Activated CD4-positive, alpha-beta T cell treated with anti-CD3 and anti-CD28 coated beads, Interleukin-2, Interleukin-4, amounts not matched to agents 100 ng/mL and 50 ng/mL, durations not matched to agents 16 hours and 8 hours (primary cell): ENCODE results near the gene WDR7.
A peak's percentile ranks its signal among the peaks of the same experiment; 100 is the strongest.

Experiments
- DNase-seq: peaks from one replicate; pipeline ENCODE4 v3.0.0-alpha.2; 2020; ENCODE audit warnings: low spot score

Gene WDR7

GRCh38 chr18:56889621-56890020, 238.5 kb downstream of the WDR7 start:
- no peak for DNase-seq

- no peak for DNase-seq
Observed at GRCh38 chr18:56890632-56891031, 239.5 kb downstream of the WDR7 start.

DNA sequence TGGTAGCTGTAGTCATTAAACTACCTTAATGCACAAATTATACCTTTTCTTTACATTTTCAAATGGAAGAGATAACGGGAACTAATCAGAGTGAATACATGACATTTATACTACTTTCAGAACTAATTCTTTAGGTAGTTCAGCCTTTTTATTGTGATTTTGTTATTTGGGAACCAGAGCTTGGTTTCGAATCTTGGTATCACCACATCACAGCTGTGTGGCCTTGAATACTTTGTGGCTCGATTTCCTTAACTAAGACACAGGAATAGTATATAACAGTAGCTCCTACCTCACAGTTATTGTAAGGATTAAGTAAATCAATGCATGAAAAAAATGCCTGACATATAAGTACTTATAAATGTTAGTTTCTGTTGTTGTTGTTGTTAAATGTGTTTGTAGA, 240.0 kb downstream of the WDR7 start:
- no peak for DNase-seq

GRCh38 chr18:56891870-56892269, 240.7 kb downstream of the WDR7 start:
- no peak for DNase-seq

- no peak for DNase-seq
Observed at GRCh38 chr18:56897122-56897521, 246.0 kb downstream of the WDR7 start.

- no peak for DNase-seq
Observed at GRCh38 chr18:56899660-56900059, 248.5 kb downstream of the WDR7 start.

DNA sequence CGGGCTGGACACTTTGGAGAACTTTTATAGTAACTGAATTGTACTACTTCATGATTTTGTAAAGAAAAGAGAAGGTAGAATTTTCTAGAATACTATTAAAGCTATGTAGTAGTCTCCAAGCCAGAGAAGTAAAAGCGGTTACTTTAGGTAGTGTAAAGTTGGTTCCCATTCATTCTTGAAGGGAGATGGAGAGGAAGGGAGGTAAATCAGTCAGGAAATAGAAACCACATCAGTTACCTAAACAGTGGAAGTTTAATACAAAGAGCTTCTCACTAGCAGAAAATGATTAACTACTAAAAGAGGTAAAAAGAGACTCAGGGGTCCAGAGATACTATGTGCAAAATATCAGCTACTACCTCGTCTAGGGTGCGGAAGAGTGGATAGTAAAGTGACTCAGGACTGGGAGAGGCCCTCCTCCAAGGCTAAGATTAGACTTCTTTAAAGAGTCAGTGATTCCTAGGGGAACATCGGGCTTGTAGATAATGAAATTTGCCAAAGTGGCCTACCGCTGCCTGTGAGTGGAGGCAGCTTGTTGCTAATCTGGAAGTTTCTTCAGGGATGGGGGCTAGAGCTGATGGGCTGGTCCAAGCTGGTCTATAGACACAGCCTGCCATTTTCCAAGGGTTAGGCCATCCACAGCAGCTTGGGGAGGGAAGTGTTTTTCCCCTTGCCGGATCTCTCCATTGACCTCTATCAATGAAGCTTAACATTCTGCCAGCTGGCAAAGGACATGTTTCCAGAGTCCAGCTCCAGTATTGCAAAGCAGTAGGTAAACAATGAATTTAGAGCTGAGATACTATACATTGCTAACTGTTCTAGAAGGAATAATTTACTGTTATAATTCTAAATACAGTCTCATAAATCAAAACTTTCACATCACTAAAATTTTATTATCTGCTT, 249.3 kb downstream of the WDR7 start:
- no peak for DNase-seq

DNA sequence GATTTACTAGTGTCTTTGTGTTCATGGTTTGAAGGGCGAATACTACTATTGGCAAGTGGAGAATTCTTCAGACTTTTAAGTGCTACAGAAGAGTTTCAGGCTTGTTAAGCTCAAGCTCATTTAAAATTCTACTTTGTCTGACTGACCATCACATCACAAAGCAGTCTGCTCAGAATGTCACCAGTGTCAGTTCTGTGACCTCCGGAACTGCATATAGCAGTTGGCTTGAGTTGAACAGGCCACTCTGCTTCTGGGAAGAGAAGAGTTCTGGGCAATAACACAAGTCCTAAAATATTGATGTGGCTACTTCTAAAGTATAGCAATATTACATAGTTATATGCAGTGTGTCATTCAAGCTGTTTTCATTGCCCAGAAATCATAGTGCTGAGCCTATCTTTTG, 250.8 kb downstream of the WDR7 start:
- DNase-seq: no peak

DNA sequence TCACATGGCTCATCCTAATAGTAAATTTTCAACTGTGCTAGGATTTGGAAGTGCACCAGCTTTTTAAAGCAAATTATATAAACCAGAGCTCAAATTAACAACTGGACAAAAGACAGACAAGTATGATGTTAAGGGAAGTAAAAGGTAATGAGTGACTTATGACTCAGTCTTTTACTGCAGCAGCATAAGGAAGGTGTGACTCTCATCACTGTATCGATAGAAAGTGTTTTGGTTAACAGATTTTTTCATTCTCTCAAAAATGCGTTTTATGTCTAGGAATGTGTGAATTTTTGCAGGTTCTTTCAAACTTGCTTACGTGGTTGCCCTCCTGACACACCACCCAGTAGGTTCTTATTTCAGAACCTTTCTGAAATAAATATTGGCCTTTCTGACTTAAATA, 251.5 kb downstream of the WDR7 start:
- DNase-seq: no peak

DNA sequence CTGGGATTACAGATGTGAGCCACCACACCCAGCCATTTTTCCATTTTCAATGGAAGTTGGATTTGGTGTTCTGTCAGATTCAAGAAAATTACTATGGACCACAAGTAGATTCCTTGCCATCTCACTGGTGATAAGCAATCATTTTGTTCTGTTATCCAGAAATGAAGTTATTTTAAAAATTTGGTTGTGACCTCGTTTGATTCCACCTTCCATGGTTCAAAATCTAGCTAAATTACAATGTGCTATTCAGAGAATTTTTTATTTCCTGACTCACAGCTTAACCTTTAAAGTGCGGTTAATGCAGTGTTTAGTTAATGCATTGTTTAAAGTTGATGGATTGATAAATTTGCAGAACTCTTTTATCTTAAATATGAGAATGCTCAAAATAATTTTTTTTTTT, 252.5 kb downstream of the WDR7 start:
- DNase-seq: no peak

GRCh38 chr18:56907771-56908170, 256.6 kb downstream of the WDR7 start:
- DNase-seq: no peak

GRCh38 chr18:56910237-56910636, 259.1 kb downstream of the WDR7 start:
- peak; percentile 11 for DNase-seq

DNA sequence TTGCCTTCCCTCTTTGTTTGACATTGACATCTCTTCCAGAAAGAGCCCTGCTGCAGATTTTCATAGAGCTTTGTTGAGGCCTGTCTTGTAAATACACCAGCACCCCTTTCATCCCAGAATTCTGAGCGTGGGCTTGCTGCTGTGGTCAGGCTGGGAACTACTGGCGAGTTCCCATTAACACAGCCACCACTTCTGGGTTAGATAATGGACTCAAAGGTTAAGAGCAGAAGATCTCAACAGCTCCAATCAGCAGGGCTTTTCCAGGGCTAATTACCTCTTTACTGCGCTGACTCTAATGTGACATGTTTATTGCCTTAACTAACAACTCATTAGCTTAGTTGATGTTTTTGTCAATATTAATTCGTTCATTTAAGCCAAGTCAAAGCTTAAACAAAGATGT, 259.8 kb downstream of the WDR7 start:
- no peak for DNase-seq

- DNase-seq: no peak
Observed at GRCh38 chr18:56913941-56914340, 262.8 kb downstream of the WDR7 start.

- no peak for DNase-seq
Observed at GRCh38 chr18:56919190-56919589, 268.0 kb downstream of the WDR7 start.

- peak; percentile 35 for DNase-seq
Observed at GRCh38 chr18:56921896-56922480, 270.8 kb downstream of the WDR7 start.

DNA sequence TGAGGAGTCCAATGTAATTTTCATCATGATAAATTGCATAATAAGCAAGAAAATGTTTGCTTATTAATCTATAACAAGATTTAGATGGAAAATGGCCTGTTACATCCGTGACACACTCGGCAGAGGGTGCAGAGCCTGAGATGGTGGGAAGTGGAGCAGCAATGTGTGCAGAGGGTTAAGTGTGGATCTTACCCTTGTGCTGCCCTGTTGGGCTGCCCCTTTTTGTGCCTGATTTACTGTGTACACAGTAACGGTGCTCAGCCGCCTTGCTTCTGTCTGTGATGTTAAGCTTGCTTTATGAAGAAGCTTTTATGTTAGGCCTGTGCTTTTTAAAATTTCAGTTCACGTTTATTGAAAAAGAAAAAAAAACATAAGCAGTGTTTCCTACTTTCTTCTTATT, 275.6 kb downstream of the WDR7 start:
- no peak for DNase-seq

- peak; percentile 72 for DNase-seq
Observed at GRCh38 chr18:56927786-56928185, 276.6 kb downstream of the WDR7 start.

DNA sequence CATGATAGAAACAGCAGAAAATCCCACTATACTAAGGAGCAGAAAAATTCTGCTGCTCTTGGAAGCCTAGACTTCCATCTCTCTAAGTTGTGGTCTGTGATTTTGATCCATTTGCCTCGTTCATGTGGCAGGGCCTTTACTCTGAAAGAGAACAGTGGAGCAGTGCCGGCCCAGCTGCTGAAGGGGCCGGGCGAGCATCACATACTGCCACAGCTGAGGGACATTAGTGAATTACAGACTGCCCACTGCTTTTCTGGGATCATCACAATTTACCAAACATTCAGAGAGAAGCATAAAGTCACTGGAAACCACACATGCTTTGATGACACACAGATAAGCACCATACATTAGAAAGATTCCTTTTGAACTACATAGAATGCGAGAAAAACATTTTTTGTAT, 278.7 kb downstream of the WDR7 start:
- DNase-seq: no peak

- DNase-seq: peak; percentile 9
Observed at GRCh38 chr18:56933472-56933871, 282.3 kb downstream of the WDR7 start.

- DNase-seq: no peak
Observed at GRCh38 chr18:56934131-56934530, 283.0 kb downstream of the WDR7 start.

GRCh38 chr18:56934906-56935305, 283.7 kb downstream of the WDR7 start:
- DNase-seq: no peak

DNA sequence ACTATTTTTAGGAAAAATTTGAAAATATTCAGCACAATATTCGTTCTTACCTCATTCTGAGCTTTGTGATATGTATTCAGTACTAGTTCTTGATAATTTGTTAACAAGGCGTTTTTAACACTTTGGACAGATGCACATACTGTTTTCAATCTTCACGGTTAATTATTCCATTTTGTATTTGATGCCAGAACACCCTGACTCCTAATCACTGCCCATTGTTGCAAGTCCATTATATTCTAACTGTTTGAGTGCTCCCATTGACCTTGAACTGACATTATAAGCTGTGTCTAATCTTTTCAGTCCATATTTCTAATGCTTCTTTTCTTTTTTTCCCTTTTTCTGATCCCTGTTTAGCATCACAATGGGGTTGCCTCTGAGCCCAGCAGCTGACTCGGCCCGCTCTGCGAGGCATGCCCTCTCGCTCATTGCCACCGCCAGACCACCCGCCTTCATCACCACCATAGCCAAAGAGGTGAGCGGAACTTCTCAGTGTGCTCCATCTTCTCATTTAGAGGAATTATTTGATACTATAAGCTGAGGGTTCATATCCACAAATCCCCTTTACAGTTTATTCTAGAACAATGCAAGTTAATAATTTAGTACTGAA, 284.4 kb downstream of the WDR7 start:
- DNase-seq: no peak
